C4-2B (cell line): ENCODE measurements around the gene LCN6.

Experiments
- ZFX ChIP-seq: fragments of 450-650 bp; IDR thresholded peaks from 2 replicates; pipeline ENCODE4 v1.6.1; 2017
- TF ChIP-seq, protein P1 (sequence below): fragments of 450-650 bp; conservative IDR thresholded peaks from 2 replicates; pipeline ENCODE4 v1.5.1; 2017; ENCODE audit warnings: mild to moderate bottlenecking

DNA sequence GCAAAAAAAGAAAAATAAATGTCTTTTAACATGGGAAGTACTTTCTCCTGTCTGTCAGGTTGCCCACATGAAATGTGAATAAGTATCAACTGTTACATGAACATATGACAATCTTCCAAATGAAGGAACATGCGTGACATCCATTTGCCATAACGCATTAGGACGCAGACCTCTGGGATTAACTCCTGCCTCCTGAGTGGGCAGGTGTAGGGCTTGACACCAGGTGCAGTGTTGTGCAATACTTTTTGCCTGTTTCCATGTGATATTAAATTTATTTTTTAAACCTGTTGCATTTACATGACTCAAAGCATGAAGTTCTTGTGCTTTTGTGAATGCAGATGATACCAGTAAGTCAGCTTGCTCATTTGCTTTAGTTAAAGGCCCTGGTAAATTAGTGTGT is 34.1 kb upstream of the LCN6 start:
- TF ChIP-seq, protein P1, sequence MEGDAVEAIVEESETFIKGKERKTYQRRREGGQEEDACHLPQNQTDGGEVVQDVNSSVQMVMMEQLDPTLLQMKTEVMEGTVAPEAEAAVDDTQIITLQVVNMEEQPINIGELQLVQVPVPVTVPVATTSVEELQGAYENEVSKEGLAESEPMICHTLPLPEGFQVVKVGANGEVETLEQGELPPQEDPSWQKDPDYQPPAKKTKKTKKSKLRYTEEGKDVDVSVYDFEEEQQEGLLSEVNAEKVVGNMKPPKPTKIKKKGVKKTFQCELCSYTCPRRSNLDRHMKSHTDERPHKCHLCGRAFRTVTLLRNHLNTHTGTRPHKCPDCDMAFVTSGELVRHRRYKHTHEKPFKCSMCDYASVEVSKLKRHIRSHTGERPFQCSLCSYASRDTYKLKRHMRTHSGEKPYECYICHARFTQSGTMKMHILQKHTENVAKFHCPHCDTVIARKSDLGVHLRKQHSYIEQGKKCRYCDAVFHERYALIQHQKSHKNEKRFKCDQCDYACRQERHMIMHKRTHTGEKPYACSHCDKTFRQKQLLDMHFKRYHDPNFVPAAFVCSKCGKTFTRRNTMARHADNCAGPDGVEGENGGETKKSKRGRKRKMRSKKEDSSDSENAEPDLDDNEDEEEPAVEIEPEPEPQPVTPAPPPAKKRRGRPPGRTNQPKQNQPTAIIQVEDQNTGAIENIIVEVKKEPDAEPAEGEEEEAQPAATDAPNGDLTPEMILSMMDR: no peak
- TF ChIP-seq ZFX: no peak
